Posterior vena cava (tissue), 2 donors: ENCODE measurements around the gene PHF19. TPM values are rescaled to one million over a fixed set of nuclear protein-coding genes. Genes with fewer than 3 reads are reported as not detected.

Source experiments
- DNase-seq: peaks from one replicate; pipeline ENCODE4 v3.0.0-alpha.2; 2020; ENCODE audit warnings: low spot score
- intact Hi-C, 2 donors: fragments of 100-400 bp; cut with DNase I; formaldehyde crosslinking; loops; one replicate each; pipeline versions ENCODE4 v1.14.1 to v1.14.2; 2022 to 2023
- long read RNA-seq, 2 donors: library from polyadenylated mRNA; unstranded; transcript quantifications; one replicate each; pipeline ENCODE4 v2.0.0, GENCODE V29; 2020 to 2021
- total RNA-seq, 2 donors: library from RNA; stranded (reverse); fragmentation: NEBNext Ultra II Directional; extraction: Animal tissue kit (Norgen Biotek cat#: 25700); gene quantifications; one replicate each; pipeline ENCODE4 v1.2.1, GENCODE V29; 2021
- donor health status: DM: yes; HTN: yes; CAD: no.
- donor health status: DM: yes; HTN: yes; CAD: no.

PHF19 gene
- 10 to 100 TPM; 30.8 to 40.2 TPM for total RNA-seq
- long read RNA-seq, donor 1, full-length matches to known transcripts: 3 of 15 reads
- long read RNA-seq, donor 1, partial matches to known transcripts: 4 of 15 reads
- long read RNA-seq, donor 1, other reads (novel, unspliced or antisense): 8 of 15 reads
- long read RNA-seq, donor 2, partial matches to known transcripts: 1 of 11 reads
- long read RNA-seq, donor 2, other reads (novel, unspliced or antisense): 6 of 11 reads

DNA sequence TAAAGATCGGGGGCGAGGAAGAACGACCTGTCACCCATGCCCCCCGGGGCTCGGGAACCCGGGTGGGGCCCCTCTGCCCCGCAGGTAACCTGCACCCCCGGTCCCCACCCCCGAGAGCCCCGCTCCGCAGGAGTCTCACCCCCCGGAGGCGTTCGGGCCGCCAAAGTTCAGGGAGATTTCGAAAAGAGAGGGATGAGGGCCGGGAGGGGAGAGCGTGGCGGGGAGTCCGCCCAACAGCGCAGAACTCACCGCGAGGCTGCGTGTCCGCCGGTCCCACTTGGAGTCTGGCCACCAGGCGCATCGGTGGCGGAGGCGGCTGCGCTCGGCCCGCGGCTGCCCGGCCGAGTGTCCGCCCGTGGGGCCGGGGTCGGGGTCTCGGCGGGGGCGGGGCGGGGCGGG, at the start of gene PHF19:
Gene PHF19 (minus strand): TSS at position 347 of the 399 bp plus-strand sequence. CDS start 2,447 bp downstream, outside the sequence.
- intact Hi-C loops: loop anchor here in 1 of 2 donors (5.0 kb wide), 1 partner anchor 50 kb away; the partner anchor contains the start of gene TRAF1
- DNase-seq: peak; percentile 84

DNA sequence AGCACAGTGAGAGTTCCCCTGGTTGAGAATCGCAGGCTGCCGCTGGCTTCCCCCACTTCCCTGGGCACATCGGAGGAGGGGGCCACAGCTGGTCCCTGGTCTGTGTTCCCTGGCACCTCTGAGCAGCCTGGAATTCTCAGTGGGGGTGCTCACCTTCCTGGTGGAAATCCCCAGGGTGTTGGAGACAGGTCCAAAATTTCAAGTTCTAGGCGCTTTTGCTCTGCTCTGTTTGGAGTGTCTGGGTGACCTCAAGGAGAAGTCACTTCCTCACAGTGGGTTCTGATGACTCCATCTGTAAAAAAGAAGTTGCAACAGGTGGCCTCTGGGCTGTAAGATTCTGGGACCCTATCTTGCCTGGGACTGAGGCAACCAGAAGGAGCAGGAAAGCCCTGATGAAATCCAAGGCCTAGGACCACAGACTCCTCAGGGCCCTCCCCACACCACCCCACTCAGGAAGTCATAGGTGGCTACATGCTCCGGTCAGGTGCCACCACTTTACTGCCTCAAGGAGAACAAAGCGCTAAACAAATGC, 49.5 kb upstream of the PHF19 start, which contains the start of gene TRAF1:
Gene TRAF1 (minus strand): TSS at position 400 of the 532 bp plus-strand sequence. CDS start 721 bp downstream, outside the sequence.
- DNase-seq: no peak
- intact Hi-C loops: loop anchor here in 1 of 2 donors (5.0 kb wide), 1 partner anchor 49 kb away; the partner anchor contains the start of gene PHF19

- peak; percentile 86 for DNase-seq
- intact Hi-C loops: loop anchor here in 1 of 2 donors (5.0 kb wide), 1 partner anchor 48 kb away; the partner anchor contains the start of gene PHF19
These were observed 48.8 kb upstream of the PHF19 start for GRCh38 chr9:120925535-120926396.

- no peak for DNase-seq
- intact Hi-C loops: loop anchor here in 1 of 2 donors (5.0 kb wide), 1 partner anchor 48 kb away; the partner anchor contains the start of gene PHF19
These were observed 47.9 kb upstream of the PHF19 start for GRCh38 chr9:120924698-120925534.

GRCh38 chr9:120923620-120924328, 46.8 kb upstream of the PHF19 start:
- intact Hi-C loops: no loop called here

GRCh38 chr9:120922404-120923195, 45.6 kb upstream of the PHF19 start:
- intact Hi-C loops: no loop called here
- DNase-seq: no peak

More at GRCh38 chr9:120923620-120924328, 46.8 kb upstream of the PHF19 start:
- DNase-seq: no peak

GRCh38 chr9:120921661-120922181, 44.7 kb upstream of the PHF19 start:
- intact Hi-C loops: no loop called here
- DNase-seq: no peak

- no peak for DNase-seq
- intact Hi-C loops: no loop called here
These were observed 43.8 kb upstream of the PHF19 start for GRCh38 chr9:120920806-120921178.

- intact Hi-C loops: no loop called here
- DNase-seq: no peak
These were observed 43.1 kb upstream of the PHF19 start for GRCh38 chr9:120919843-120920805.

DNA sequence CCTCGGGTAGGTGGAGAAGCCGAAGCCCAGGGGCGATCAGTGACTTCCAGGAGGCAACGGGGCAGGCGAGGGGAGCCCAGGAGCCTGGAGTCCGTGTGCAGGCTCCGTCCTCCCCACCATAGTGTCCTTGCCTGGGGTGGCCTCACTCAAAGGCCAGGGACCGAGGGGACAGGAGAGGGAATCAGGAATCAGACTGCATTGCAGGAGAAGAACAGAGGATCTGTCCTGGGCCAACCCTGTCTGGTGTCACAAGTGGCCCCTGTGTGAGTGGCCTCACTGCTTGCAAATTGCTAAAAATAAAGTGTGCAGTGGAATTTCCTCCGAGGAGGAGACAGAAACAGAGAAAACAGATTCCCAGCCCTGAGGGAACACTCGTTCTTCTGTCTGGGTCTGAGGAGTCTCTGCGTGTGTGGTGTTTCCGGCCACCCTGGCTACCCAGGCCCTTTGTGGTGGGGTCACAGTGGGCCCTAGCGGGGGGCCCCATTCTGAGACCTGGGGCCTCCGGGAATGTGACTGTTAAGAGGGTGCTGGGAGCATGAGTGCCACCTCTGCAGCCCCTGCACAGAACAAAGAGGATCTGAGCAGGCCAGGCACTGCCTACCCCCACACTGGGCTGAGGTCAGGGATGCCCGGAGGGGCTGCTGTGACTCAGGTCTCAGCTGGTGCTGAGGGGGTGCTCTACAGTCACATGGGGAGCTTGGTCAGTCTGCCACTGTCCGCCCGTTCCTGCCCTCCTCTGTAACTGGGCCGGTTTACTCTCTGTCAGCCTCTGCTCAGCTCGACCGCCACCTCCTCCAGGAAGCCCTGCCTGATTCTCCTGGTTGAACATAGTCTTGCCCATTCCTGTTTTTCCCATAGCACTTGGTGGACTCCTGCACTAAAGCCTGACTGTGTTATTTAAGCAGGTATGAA, 42.2 kb upstream of the PHF19 start:
- DNase-seq: no peak
- intact Hi-C loops: no loop called here

GRCh38 chr9:120917929-120918762, 41.2 kb upstream of the PHF19 start:
- DNase-seq: no peak
- intact Hi-C loops: no loop called here

DNA sequence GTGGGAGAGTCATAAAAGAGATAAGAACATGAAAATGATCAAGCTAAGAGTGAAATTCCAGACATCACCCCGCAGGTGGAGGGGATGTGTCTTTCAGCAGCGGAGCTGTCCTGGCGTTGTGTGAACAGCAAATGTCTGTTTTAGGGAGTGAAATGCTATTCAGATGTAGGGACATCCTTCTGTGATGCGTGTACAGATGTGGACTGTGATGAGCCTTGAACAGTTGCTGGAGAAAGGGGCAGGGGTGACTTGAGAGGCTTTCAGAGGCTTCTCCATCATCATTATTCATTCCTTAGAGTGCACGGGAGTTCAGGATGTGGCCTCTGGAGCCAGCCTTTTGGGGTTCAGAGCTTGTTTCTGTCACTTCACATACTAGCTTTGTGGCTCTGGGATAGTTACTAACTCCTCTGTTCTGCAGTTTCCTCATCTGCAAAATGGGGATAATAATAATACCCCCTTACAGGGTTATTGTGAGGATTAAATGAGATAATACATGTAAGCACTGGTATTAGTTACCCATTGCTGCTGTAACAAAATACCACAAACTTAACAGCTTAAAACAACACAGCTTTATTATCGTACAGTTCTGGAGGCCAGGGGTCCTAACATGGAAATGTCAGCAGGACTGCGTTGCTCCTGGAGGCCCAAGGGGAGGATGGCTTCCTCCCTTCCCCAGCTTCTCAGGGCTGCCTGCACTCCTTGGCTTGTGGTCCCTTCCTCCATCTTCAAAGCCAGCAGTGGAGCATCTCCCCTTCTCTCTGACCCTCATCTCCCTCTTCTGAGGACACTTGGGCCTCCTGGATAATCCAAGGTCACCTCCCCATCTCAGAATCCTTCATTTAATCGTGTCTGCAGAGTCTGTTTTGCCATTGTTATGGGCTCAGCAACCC, 40.2 kb upstream of the PHF19 start:
- intact Hi-C loops: no loop called here
- DNase-seq: no peak

DNA sequence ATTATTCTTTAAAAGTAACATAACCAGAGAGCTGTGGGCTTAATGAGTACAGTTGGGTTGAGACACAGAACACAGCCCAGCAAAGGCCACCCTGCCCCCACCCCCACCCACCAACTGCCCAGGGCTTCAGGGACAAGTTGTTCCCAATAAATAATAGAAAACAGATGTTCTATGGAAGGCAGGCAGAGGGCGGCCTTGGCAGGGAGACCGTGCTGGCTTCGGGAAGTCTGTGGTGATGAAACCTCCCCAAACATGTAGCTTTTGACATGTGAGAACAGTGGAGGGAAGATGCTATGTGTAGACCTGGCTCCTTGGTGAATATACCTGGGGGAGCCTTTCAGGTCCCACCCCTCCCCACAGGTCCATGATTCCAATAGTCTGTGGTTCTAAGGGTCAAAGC, 39.6 kb upstream of the PHF19 start:
- DNase-seq: peak; percentile 89
- intact Hi-C loops: no loop called here
